ENCODE results near the gene USH2A. TPM values are rescaled to one million over a fixed set of nuclear protein-coding genes. Genes with fewer than 3 reads are reported as not detected.

Gene USH2A
- polyA plus RNA-seq, 3 donors, result not detected

DNA sequence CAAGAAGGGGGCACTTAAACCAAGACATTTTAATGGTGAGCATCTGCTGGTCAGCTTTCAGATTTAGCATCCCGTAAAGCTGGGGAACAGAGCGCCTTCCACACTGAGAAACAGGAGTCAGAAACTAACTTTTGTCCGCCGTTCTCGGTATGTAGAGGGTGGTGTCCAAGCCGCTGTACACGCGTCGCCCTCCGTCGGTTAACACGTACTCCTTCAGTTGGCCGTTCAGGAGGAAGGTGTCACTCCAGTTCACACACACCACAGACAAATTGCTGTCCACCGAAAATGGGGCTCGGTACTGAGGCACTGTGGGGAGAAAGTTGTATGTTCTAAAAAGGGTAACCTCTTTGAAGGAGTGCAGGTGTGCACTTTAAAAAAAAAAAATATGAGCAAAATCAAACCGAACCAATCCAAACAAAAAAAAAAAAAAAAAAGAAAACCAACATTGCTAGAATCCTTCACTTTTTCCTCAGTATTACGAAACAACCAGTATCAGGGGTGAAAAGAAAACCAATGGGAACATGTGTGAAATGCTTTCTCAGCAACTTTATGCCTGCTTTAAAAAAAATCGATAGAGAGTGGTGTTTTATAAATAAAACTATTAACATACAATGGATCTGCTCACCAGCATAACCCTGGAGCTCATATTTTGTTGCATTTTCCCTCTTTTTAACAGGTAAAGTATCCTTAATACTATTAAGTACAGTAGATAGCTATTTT is 782.7 kb downstream of the USH2A start:
- H3K79me2 ChIP-seq (ENCODE audit: insufficient read depth, low read length), result no peaks in the 10 kb centered on the region
- no peak overlapping the region for H3K27ac Mint-ChIP-seq
- no peak overlapping the region for H3K9ac ChIP-seq (ENCODE audit: insufficient read depth, low read length, poor library complexity, severe bottlenecking)
- H3K4me1 Mint-ChIP-seq, result no peaks in the 10 kb centered on the region
- H3K4me2 ChIP-seq (replicated peaks; ENCODE audit: extremely low read depth, low read length, poor library complexity, severe bottlenecking), result no peak overlapping the region
- H3K36me3 ChIP-seq (replicated peaks in 1 of 2; ENCODE audit: control insufficient read depth in 1 of 2, insufficient read depth in 2 of 2, low read length in 2 of 2), result no peaks in the 10 kb centered on the region
- TF ChIP-seq, protein P1, sequence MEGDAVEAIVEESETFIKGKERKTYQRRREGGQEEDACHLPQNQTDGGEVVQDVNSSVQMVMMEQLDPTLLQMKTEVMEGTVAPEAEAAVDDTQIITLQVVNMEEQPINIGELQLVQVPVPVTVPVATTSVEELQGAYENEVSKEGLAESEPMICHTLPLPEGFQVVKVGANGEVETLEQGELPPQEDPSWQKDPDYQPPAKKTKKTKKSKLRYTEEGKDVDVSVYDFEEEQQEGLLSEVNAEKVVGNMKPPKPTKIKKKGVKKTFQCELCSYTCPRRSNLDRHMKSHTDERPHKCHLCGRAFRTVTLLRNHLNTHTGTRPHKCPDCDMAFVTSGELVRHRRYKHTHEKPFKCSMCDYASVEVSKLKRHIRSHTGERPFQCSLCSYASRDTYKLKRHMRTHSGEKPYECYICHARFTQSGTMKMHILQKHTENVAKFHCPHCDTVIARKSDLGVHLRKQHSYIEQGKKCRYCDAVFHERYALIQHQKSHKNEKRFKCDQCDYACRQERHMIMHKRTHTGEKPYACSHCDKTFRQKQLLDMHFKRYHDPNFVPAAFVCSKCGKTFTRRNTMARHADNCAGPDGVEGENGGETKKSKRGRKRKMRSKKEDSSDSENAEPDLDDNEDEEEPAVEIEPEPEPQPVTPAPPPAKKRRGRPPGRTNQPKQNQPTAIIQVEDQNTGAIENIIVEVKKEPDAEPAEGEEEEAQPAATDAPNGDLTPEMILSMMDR (IDR thresholded peaks at IDR 0.05), result no peak
- H3K9me3 ChIP-seq (replicated peaks in 1 of 2; ENCODE audit: control insufficient read depth in 1 of 2, insufficient read depth in 1 of 2, low read length in 2 of 2), result no peaks in the 10 kb centered on the region
- DNase-seq, result no peak
- no peak overlapping the region for H3K4me3 ChIP-seq (replicated peaks in 1 of 3; ENCODE audit: low read depth in 2 of 3, low read length in 3 of 3)
- intact Hi-C loops (cut with micrococcal nuclease), result no loop called here
- H3K27ac ChIP-seq (ENCODE audit: low read depth in 1 of 2, low read length in 2 of 2), result no peak overlapping the region
- H3K27me3 ChIP-seq (ENCODE audit: control insufficient read depth in 2 of 2, insufficient read depth in 2 of 2, low read length in 2 of 2), result no peaks in the 10 kb centered on the region
- 100% methylated on average over 1 of the region's 18 CpGs for WGBS (ENCODE audit: insufficient coverage)
- H3K4me3 Mint-ChIP-seq, result no peak overlapping the region
- peaks cover 0 to 5% (median 3%) of the 10 kb centered on the region in 3 donors for H3K27me3 Mint-ChIP-seq (ENCODE audit: low read depth in 3 of 3)
- peaks cover 0 to 3% (median 0%) of the 10 kb centered on the region in 7 donors for H3K9me3 Mint-ChIP-seq
- no peak overlapping the region for H2AFZ ChIP-seq (ENCODE audit: insufficient read depth, low read depth, low read length, poor library complexity, severe bottlenecking)
- no peaks in the 10 kb centered on the region for H3K36me3 Mint-ChIP-seq
- no peaks in the 10 kb centered on the region for H4K20me1 ChIP-seq (ENCODE audit: insufficient read depth, low read length)
- H3K4me1 ChIP-seq (ENCODE audit: control insufficient read depth in 1 of 2, insufficient read depth in 2 of 2, low read length in 2 of 2), result no peaks in the 10 kb centered on the region

DNA sequence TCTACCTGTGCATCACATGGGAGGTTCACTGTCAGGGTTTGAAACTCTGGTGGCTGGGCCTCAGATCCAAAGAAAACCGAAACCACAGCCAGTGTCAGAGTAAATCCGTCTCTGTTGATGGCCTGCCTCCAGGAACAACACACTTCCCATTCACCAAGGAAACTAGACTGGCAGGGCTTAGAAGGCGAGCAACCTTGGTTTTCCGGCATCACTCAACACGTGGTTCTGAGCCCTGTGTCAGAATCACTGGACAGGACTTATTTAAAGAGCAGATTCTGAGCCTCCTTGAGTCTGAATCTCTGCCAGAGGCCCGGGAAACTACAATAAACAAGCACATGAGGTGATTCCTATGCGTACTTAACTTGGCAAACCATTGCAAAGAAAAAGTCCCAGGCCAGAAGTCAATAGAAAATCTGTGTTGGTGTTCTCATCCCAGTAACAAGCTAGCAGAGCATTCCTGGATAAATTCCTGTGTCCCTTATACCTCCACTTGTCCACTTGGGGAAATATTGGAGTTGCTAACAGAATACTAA is 786.1 kb downstream of the USH2A start:
- Mint-ChIP-seq H3K4me3 (no peak overlapping the region), H3K27ac (no peak overlapping the region), H3K27me3 (ENCODE audit: low read depth in 3 of 3) (peaks cover 0 to 5% (median 1%) of the 10 kb centered on the region in 3 donors), H3K36me3 (no peaks in the 10 kb centered on the region), H3K4me1 (no peaks in the 10 kb centered on the region), H3K9me3 (peaks cover 0 to 3% (median 0%) of the 10 kb centered on the region in 7 donors)
- Histone ChIP-seq H3K79me2 (ENCODE audit: insufficient read depth, low read length) (no peaks in the 10 kb centered on the region), H3K36me3 (replicated peaks in 1 of 2; ENCODE audit: control insufficient read depth in 1 of 2, insufficient read depth in 2 of 2, low read length in 2 of 2) (no peaks in the 10 kb centered on the region), H3K4me1 (ENCODE audit: control insufficient read depth in 1 of 2, insufficient read depth in 2 of 2, low read length in 2 of 2) (no peaks in the 10 kb centered on the region), H3K27ac (ENCODE audit: low read depth in 1 of 2, low read length in 2 of 2) (no peak overlapping the region), H4K20me1 (ENCODE audit: insufficient read depth, low read length) (no peaks in the 10 kb centered on the region), H3K9ac (ENCODE audit: insufficient read depth, low read length, poor library complexity, severe bottlenecking) (no peak overlapping the region), H3K4me3 (replicated peaks in 1 of 3; ENCODE audit: low read depth in 2 of 3, low read length in 3 of 3) (no peak overlapping the region), H3K9me3 (replicated peaks in 1 of 2; ENCODE audit: control insufficient read depth in 1 of 2, insufficient read depth in 1 of 2, low read length in 2 of 2) (no peaks in the 10 kb centered on the region), H3K4me2 (replicated peaks; ENCODE audit: extremely low read depth, low read length, poor library complexity, severe bottlenecking) (no peak overlapping the region), H2AFZ (ENCODE audit: insufficient read depth, low read depth, low read length, poor library complexity, severe bottlenecking) (no peak overlapping the region), H3K27me3 (ENCODE audit: control insufficient read depth in 2 of 2, insufficient read depth in 2 of 2, low read length in 2 of 2) (no peaks in the 10 kb centered on the region)
- TF ChIP-seq, protein P1 (IDR thresholded peaks at IDR 0.05), result no peak
- no peak for DNase-seq
- intact Hi-C loops (cut with micrococcal nuclease), result no loop called here
- 95% methylated on average over 7 of the region's 7 CpGs for WGBS (ENCODE audit: insufficient coverage)
